ENCODE measurements around the gene ZDHHC13. TPM values are rescaled to one million over a fixed set of nuclear protein-coding genes. Genes with fewer than 3 reads are reported as not detected.

The ZDHHC13 gene
- total RNA-seq, 1 donor from 2014 or later: 23.4 TPM

DNA sequence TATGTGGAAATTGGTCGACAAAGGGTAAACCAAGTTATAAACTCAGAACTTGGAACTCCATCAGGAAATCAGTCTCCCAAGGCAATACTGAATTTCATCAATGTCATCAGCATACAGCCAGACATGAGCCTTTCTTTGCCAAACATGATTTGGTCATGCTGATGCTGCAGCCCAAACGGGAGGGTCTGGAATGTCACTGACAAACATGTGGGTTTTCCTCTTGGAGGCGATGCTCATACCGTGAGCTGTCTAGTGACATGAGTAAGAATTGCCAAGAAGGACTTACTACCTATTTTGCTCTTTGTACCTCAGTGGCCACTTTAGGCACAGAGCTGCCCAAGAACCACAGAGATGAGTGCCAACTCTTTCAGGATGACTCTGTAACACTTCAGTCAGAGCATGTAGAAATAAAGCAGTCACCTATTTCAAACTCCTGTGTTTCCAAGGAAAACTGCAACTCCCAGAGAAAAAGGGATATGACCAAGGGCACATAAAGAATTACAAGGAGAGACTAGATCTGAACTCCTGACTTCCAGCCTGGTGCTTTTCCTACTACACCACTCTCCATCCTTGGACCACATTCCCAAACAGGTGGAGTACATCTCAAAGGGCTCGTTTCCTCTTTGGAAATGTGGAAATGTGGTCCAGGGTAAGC is 32.2 kb upstream of the ZDHHC13 start:
- H3K4me3 Mint-ChIP-seq (ENCODE audit: low read depth): no peak overlapping the region
- H3K9me3 Mint-ChIP-seq (ENCODE audit: low read depth): no peaks in the 10 kb centered on the region
- H3K36me3 Mint-ChIP-seq (ENCODE audit: insufficient read depth): no peaks in the 10 kb centered on the region
- no peak for DNase-seq (ENCODE audit: low spot score, unreplicated experiment)
- TF ChIP-seq, protein P1, sequence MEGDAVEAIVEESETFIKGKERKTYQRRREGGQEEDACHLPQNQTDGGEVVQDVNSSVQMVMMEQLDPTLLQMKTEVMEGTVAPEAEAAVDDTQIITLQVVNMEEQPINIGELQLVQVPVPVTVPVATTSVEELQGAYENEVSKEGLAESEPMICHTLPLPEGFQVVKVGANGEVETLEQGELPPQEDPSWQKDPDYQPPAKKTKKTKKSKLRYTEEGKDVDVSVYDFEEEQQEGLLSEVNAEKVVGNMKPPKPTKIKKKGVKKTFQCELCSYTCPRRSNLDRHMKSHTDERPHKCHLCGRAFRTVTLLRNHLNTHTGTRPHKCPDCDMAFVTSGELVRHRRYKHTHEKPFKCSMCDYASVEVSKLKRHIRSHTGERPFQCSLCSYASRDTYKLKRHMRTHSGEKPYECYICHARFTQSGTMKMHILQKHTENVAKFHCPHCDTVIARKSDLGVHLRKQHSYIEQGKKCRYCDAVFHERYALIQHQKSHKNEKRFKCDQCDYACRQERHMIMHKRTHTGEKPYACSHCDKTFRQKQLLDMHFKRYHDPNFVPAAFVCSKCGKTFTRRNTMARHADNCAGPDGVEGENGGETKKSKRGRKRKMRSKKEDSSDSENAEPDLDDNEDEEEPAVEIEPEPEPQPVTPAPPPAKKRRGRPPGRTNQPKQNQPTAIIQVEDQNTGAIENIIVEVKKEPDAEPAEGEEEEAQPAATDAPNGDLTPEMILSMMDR (IDR thresholded peaks at IDR 0.05; ENCODE audit: unreplicated experiment): no peak
- H3K27me3 Mint-ChIP-seq: peaks cover 15% of the 10 kb centered on the region
- H3K27ac Mint-ChIP-seq: no peak overlapping the region
- no peaks in the 10 kb centered on the region for H3K4me1 Mint-ChIP-seq (ENCODE audit: low read depth)

DNA sequence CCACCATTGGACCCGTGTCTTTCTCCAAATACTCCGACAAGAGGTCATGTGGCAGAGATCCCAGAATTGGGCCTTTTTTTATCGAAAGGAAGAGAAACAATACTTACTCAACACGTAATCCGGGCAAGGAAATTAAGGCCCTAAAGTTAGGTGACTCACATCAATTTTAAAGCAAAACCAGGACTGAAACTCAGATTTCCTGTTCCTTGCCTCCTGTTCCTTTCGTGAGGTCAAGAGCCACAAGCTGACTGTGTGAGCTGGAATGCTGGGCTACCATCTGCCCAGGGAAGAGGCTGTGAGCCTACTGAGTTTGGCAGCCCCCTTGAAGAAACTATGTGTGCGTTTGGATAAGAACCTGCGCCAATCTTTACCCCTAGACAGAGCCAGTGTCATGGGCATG is 29.3 kb upstream of the ZDHHC13 start:
- Mint-ChIP-seq H3K9me3 (ENCODE audit: low read depth) (no peaks in the 10 kb centered on the region), H3K27me3 (peaks cover 12% of the 10 kb centered on the region), H3K36me3 (ENCODE audit: insufficient read depth) (no peaks in the 10 kb centered on the region), H3K27ac (no peak overlapping the region), H3K4me1 (ENCODE audit: low read depth) (no peaks in the 10 kb centered on the region), H3K4me3 (ENCODE audit: low read depth) (no peak overlapping the region)
- no peak for DNase-seq (ENCODE audit: low spot score, unreplicated experiment)
- TF ChIP-seq, protein P1 (IDR thresholded peaks at IDR 0.05; ENCODE audit: unreplicated experiment): no peak

DNA sequence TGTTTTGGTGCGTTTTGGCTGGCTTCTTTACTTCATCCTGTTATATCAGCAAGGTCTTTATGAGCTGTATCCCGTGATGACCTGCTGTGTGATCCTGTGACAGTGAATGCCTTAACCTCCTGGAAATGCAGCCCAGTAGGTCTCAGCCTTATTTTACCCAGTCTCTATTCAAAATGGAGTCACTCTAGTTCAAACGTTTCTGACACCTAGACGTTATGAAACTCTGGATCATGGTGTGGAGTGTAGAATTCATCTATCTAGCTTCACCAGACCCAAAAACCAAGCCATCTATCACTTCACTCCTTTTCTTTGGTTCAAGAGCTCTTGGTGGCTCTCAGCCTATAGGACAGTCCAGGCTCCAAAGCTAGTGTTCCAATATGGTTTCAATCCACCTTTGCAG is 28.2 kb upstream of the ZDHHC13 start:
- no peak overlapping the region for H3K27ac Mint-ChIP-seq
- H3K36me3 Mint-ChIP-seq (ENCODE audit: insufficient read depth): no peaks in the 10 kb centered on the region
- peaks cover 13% of the 10 kb centered on the region for H3K27me3 Mint-ChIP-seq
- no peaks in the 10 kb centered on the region for H3K9me3 Mint-ChIP-seq (ENCODE audit: low read depth)
- no peak for DNase-seq (ENCODE audit: low spot score, unreplicated experiment)
- TF ChIP-seq, protein P1 (IDR thresholded peaks at IDR 0.05; ENCODE audit: unreplicated experiment): no peak
- no peak overlapping the region for H3K4me3 Mint-ChIP-seq (ENCODE audit: low read depth)
- H3K4me1 Mint-ChIP-seq (ENCODE audit: low read depth): no peaks in the 10 kb centered on the region

DNA sequence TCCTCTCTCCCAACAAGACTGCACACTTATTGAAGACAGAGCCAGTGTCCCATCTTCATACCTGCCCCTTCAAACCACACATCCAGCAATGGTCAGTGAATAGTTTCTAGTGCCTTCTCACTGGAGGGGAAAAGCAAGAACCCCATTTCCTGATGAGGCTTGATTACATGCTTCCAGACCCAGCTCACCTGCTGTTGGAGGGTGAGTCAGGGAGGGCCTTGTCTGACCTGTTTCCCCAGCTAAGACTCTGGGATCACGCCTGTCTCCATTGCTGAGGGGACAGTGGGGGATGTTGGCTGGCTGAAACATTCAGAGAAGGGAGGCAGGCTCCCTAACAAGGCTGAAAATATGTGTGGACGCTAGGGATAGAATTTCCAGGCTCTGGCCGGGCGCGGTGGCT is 27.5 kb upstream of the ZDHHC13 start:
- no peak overlapping the region for H3K4me3 Mint-ChIP-seq (ENCODE audit: low read depth)
- TF ChIP-seq, protein P1 (IDR thresholded peaks at IDR 0.05; ENCODE audit: unreplicated experiment): no peak
- no peak overlapping the region for H3K27ac Mint-ChIP-seq
- H3K36me3 Mint-ChIP-seq (ENCODE audit: insufficient read depth): no peaks in the 10 kb centered on the region
- H3K9me3 Mint-ChIP-seq (ENCODE audit: low read depth): no peaks in the 10 kb centered on the region
- H3K4me1 Mint-ChIP-seq (ENCODE audit: low read depth): no peaks in the 10 kb centered on the region
- peaks cover 9% of the 10 kb centered on the region for H3K27me3 Mint-ChIP-seq
- DNase-seq (ENCODE audit: low spot score, unreplicated experiment): no peak

DNA sequence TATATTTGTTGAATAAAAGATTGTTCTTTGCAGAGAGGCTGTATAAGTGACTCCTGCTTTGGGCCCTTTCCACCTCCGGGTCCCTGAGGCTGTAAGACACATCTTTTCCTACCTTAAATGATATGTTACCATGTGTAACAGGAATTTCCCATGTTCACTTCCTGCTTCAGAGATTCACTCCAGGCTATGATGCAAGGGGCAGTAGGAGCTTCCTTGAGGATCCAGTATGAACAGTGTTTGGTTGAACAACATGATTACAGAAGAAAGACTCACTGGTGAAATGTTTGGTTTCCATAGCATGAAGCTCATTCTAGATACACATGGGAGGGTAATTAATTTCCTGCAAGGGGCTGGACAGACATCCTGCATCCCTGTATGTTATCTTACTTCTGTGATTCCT is 25.6 kb upstream of the ZDHHC13 start:
- Mint-ChIP-seq H3K9me3 (ENCODE audit: low read depth) (no peaks in the 10 kb centered on the region), H3K4me1 (ENCODE audit: low read depth) (no peaks in the 10 kb centered on the region), H3K36me3 (ENCODE audit: insufficient read depth) (no peaks in the 10 kb centered on the region), H3K27ac (no peak overlapping the region), H3K4me3 (ENCODE audit: low read depth) (no peak overlapping the region), H3K27me3 (peaks cover 9% of the 10 kb centered on the region)
- DNase-seq (ENCODE audit: low spot score, unreplicated experiment): no peak
- TF ChIP-seq, protein P1 (IDR thresholded peaks at IDR 0.05; ENCODE audit: unreplicated experiment): no peak

All from progenitor cell of endocrine pancreas (in vitro differentiated cells).